Adrenal gland (tissue), 19 donors: ENCODE data around the gene FGA. TPM values are rescaled to one million over a fixed set of nuclear protein-coding genes. Genes with fewer than 3 reads are reported as not detected.

ENCODE experiments used
- DNase-seq, 7 donors: peaks; one replicate each; pipeline ENCODE4 v3.0.0-alpha.2; 2019 to 2020
- H3K27ac ChIP-seq, 5 donors: fragments of 200-600 bp; sonication (generic) in 4 of 5; 1 replicate in 3 of 5; 2 replicates in 2 of 5; pipeline versions ENCODE4 v1.5.1 to v1.8.0; 2016 to 2020; ENCODE audit warnings: mild to moderate bottlenecking in 1 of 5
- H3K27me3 ChIP-seq: fragments of 200-600 bp; 2 replicates; pipeline ENCODE4 v1.8.0; 2021
- H3K36me3 ChIP-seq, 2 donors: fragments of 200-600 bp; replicated peaks in 1 of 2; 1 replicate in 1 of 2; 2 replicates in 1 of 2; pipeline versions ENCODE4 v1.5.1 to v1.8.0; 2018 to 2022
- H3K4me1 ChIP-seq, 2 donors: fragments of 200-600 bp; replicated peaks in 1 of 2; 1 replicate in 1 of 2; 2 replicates in 1 of 2; pipeline versions ENCODE4 v1.5.1 to v1.8.0; 2018 to 2021
- H3K4me3 ChIP-seq, 4 donors: fragments of 200-600 bp; sonication (generic) in 3 of 4; one replicate each; pipeline ENCODE4 v1.5.1; 2016 to 2018
- H3K9me3 ChIP-seq, 3 donors: fragments of 200-600 bp; sonication (generic) in 1 of 3; replicated peaks in 1 of 3; 1 replicate in 2 of 3; 2 replicates in 1 of 3; pipeline versions ENCODE4 v1.5.1 to v1.8.0; 2016 to 2021
- CTCF ChIP-seq, 6 experiments: fragments of 450-650 bp in 4 of 6; fragments of 200-600 bp in 2 of 6; sonication (generic) in 1 of 6; IDR thresholded peaks; 1 replicate in 5 of 6; 2 replicates in 1 of 6; pipeline versions ENCODE4 v1.5.1 to v1.8.0; 2016 to 2021; ENCODE audit warnings: antibody characterized with exemption in 6 of 6, mild to moderate bottlenecking in 2 of 6, moderate library complexity in 1 of 6
- POLR2A ChIP-seq, 2 donors: fragments of 450-650 bp; IDR thresholded peaks; one replicate each; pipeline ENCODE4 v1.6.1; 2017; ENCODE audit warnings: antibody characterized with exemption in 2 of 2, mild to moderate bottlenecking in 2 of 2, moderate library complexity in 1 of 2
- WGBS, 4 donors: extraction: QIAGEN DNeasy Blood & Tissue Kit in 2 of 4; methylation state at CpG; one replicate each; pipeline versions ENCODE4 v1.1.5 to v1.1.7; 2013 to 2017; 5-methylcytosine and 5-hydroxymethylcytosine counted together
- intact Hi-C, 2 donors: fragments of 100-400 bp; cut with DNase I; formaldehyde crosslinking; loops; one replicate each; pipeline versions ENCODE4 v1.14.1 to v1.15.0; 2022 to 2023
- long read RNA-seq, 10 donors: library from polyadenylated mRNA in 3 of 10; unstranded in 2 of 10; stranded (forward) in 1 of 10; transcript quantifications; one replicate each; pipeline ENCODE4 v2.0.0 and lab custom pipeline, GENCODE V29; 2021 to 2026
- polyA plus RNA-seq, 3 donors: library from polyadenylated mRNA; stranded (reverse); fragments of 200-250 nt in 2 of 3; fragments of 350-450 nt in 1 of 3; fragmentation: Illumina TruSeq in 1 of 3; extraction: RNeasy Lipid Tissue Mini Kit (QIAGEN cat#74804) in 1 of 3; gene quantifications; one replicate each; pipeline ENCODE4 v1.2.3, GENCODE V29; 2013 to 2014
- total RNA-seq, 9 donors: library from RNA; depleted of rRNA in 4 of 9; stranded (reverse); fragments of >200 nt in 4 of 9; fragments of 120-200 nt in 1 of 9; fragmentation: NEBNext Ultra II Directional in 1 of 9; extraction: Animal tissue kit (Norgen Biotek cat#: 25700) in 1 of 9; gene quantifications; one replicate each; pipeline versions ENCODE4 v1.1.0 to v1.2.4, GENCODE V29; 2013 to 2023
- donor health status: healthy with polysubstance abuse.
- donor health status: Bipolar disorder and iron deficiency.
- donor health status: DM: yes; HTN: yes; CAD: no.
- donor health status: DM: no; HTN: no; CAD: no.
- donor health status: DM: no; HTN: no; CAD: no.
- donor health status: DM: yes; HTN: yes; CAD: no.

FGA gene
- total RNA-seq (1 to 10 TPM in 2 of 9 donors, under 1 TPM in 4, not detected in 3; 0.14 to 4.9 (median 0.75) TPM), polyA plus RNA-seq (1 to 10 TPM in 1 of 3 donors, under 1 TPM in 2; 0.03 to 4.6 (median 0.72) TPM)
- long read RNA-seq, donor 1, partial matches to known transcripts: 0 of 1 reads
- long read RNA-seq, donor 1, other reads (novel, unspliced or antisense): 0 of 1 reads
- long read RNA-seq, donor 2: 0 reads
- long read RNA-seq, donor 3, partial matches to known transcripts: 6 of 6 reads
- long read RNA-seq, donor 3, other reads (novel, unspliced or antisense): 0 of 6 reads
- long read RNA-seq, donor 4: 0 reads
- long read RNA-seq, donor 5: 0 reads
- long read RNA-seq, donor 6: 0 reads
- long read RNA-seq, donor 7: 0 reads
- long read RNA-seq, donor 8, partial matches to known transcripts: 0 of 3 reads
- long read RNA-seq, donor 8, other reads (novel, unspliced or antisense): 0 of 3 reads
- long read RNA-seq, donor 9: 0 reads
- long read RNA-seq, donor 10, partial matches to known transcripts: 6 of 7 reads
- long read RNA-seq, donor 10, other reads (novel, unspliced or antisense): 0 of 7 reads

- Histone ChIP-seq H3K27me3 (peaks cover 4% of the 10 kb centered on the region), H3K9me3 (no peaks in the 10 kb centered on the region), H3K36me3 (no peaks in the 10 kb centered on the region), H3K4me3 (no peak within 1 kb of the TSS), H3K4me1 (no peaks in the 10 kb centered on the region), H3K27ac (no peak within 1 kb of the TSS)
- TF ChIP-seq CTCF (IDR thresholded peaks at IDR 0.05) (no peak), POLR2A (IDR thresholded peaks at IDR 0.05) (no peak)
- intact Hi-C loops: no loop called here
- no peak for DNase-seq
- WGBS, 4 donors: 52 to 67% (median 64%) methylated on average over 3 of the region's 3 CpGs
These were observed at the start of gene FGA for GRCh38 chr4:154590329-154591006. Gene FGA, minus strand, starts transcription at chr4:154590742. Its CDS starts 55 bp downstream, at chr4:154590687.

- Histone ChIP-seq H3K9me3 (no peaks in the 10 kb centered on the region), H3K4me3 (no peak overlapping the region), H3K4me1 (no peaks in the 10 kb centered on the region), H3K27me3 (peaks cover 11% of the 10 kb centered on the region), H3K36me3 (no peaks in the 10 kb centered on the region), H3K27ac (no peak overlapping the region)
- intact Hi-C loops: loop anchor here in 1 of 2 donors (10.0 kb wide), 1 partner anchor 151 kb away; the partner anchor contains the start of gene RBM46
- TF ChIP-seq CTCF (IDR thresholded peaks at IDR 0.05) (no peak), POLR2A (IDR thresholded peaks at IDR 0.05) (no peak)
- DNase-seq: no peak
- 38 to 55% (median 49%) methylated on average over 3 of the region's 3 CpGs for WGBS, 4 donors
These were observed 43.5 kb upstream of the FGA start for GRCh38 chr4:154634058-154634457.

GRCh38 chr4:154631828-154632227, 41.3 kb upstream of the FGA start:
- intact Hi-C loops: loop anchor here in 1 of 2 donors (10.0 kb wide), 1 partner anchor 153 kb away; the partner anchor contains the start of gene RBM46
- DNase-seq: no peak
- Histone ChIP-seq H3K9me3 (no peaks in the 10 kb centered on the region), H3K4me3 (no peak overlapping the region), H3K27me3 (peaks cover 28% of the 10 kb centered on the region), H3K4me1 (peaks cover 0 to 4% of the 10 kb centered on the region in 2 donors), H3K27ac (no peak overlapping the region), H3K36me3 (no peaks in the 10 kb centered on the region)
- 33 to 52% (median 47%) methylated on average over 2 of the region's 2 CpGs for WGBS, 4 donors
- TF ChIP-seq CTCF (IDR thresholded peaks at IDR 0.05) (no peak), POLR2A (IDR thresholded peaks at IDR 0.05) (no peak)

GRCh38 chr4:154630324-154630723, 39.8 kb upstream of the FGA start:
- no peaks in the 10 kb centered on the region for H3K36me3 ChIP-seq
- no peak overlapping the region for H3K27ac ChIP-seq
- intact Hi-C loops: loop anchor here in 1 of 2 donors (10.0 kb wide), 1 partner anchor 154 kb away; the partner anchor contains the start of gene RBM46
- peaks cover 29% of the 10 kb centered on the region for H3K27me3 ChIP-seq
- no peaks in the 10 kb centered on the region for H3K9me3 ChIP-seq
- peaks cover 0 to 7% of the 10 kb centered on the region in 2 donors for H3K4me1 ChIP-seq
- H3K4me3 ChIP-seq: no peak overlapping the region
- no peak for TF ChIP-seq CTCF (IDR thresholded peaks at IDR 0.05)
- TF ChIP-seq POLR2A (IDR thresholded peaks at IDR 0.05): no peak
- no peak for DNase-seq
